HUES48 (cell line): ENCODE measurements around the gene ZBTB18.

Experiments used
- H3K27ac ChIP-seq: one replicate; pipeline ENCODE4 v1.7.0; 2013; ENCODE audit warnings: low read depth, low read length, inconsistent platforms
- H3K27me3 ChIP-seq: 2 replicates; pipeline ENCODE4 v1.6.1; 2013; ENCODE audit warnings: mild to moderate bottlenecking, low read length; ENCODE audit not compliant: control insufficient read depth, insufficient read depth
- H3K36me3 ChIP-seq: 2 replicates; pipeline ENCODE4 v1.6.1; 2013; ENCODE audit warnings: low read length; ENCODE audit not compliant: control insufficient read depth, insufficient read depth
- H3K4me1 ChIP-seq: 2 replicates; pipeline ENCODE4 v1.6.1; 2013; ENCODE audit warnings: mild to moderate bottlenecking, low read length; ENCODE audit not compliant: control insufficient read depth, insufficient read depth
- H3K4me3 ChIP-seq: 2 replicates; pipeline ENCODE4 v1.5.1; 2013; ENCODE audit warnings: mild to moderate bottlenecking, low read depth, low read length
- H3K9ac ChIP-seq: 2 replicates; pipeline ENCODE4 v1.6.1; 2013; ENCODE audit warnings: mild to moderate bottlenecking, low read depth, low read length, moderate library complexity
- H3K9me3 ChIP-seq: 2 replicates; pipeline ENCODE4 v1.6.1; 2013; ENCODE audit warnings: low read length; ENCODE audit not compliant: control insufficient read depth, insufficient read depth

ZBTB18 gene

GRCh38 chr1:244052016-244052727 lies 1.1 kb downstream of the ZBTB18 start:
- Histone ChIP-seq H3K4me1 (peaks cover 39% of the 10 kb centered on the region), H3K36me3 (peaks cover 25% of the 10 kb centered on the region), H3K9me3 (no peaks in the 10 kb centered on the region), H3K4me3 (peak overlapping the region; percentile 31; the same call in 1 of the 2 replicates), H3K9ac (no peak overlapping the region), H3K27me3 (peaks cover 13% of the 10 kb centered on the region), H3K27ac (no peak overlapping the region)

- no peak overlapping the region for H3K4me3 ChIP-seq
- peaks cover 25% of the 10 kb centered on the region for H3K36me3 ChIP-seq
- peaks cover 13% of the 10 kb centered on the region for H3K27me3 ChIP-seq
- H3K27ac ChIP-seq = no peak overlapping the region
- peaks cover 40% of the 10 kb centered on the region for H3K4me1 ChIP-seq
- H3K9ac ChIP-seq = no peak overlapping the region
- H3K9me3 ChIP-seq = no peaks in the 10 kb centered on the region
These were observed 1.7 kb downstream of the ZBTB18 start for GRCh38 chr1:244052728-244053312.

- Histone ChIP-seq H3K4me1 (peaks cover 40% of the 10 kb centered on the region), H3K36me3 (peaks cover 25% of the 10 kb centered on the region), H3K27me3 (peaks cover 13% of the 10 kb centered on the region), H3K9ac (no peak overlapping the region), H3K4me3 (no peak overlapping the region), H3K27ac (no peak overlapping the region), H3K9me3 (no peaks in the 10 kb centered on the region)
These were observed 2.7 kb downstream of the ZBTB18 start for GRCh38 chr1:244053831-244054230.

GRCh38 chr1:244054247-244054923 lies 3.3 kb downstream of the ZBTB18 start:
- H3K9ac ChIP-seq = no peak overlapping the region
- peaks cover 40% of the 10 kb centered on the region for H3K4me1 ChIP-seq
- H3K4me3 ChIP-seq = no peak overlapping the region

GRCh38 chr1:244054924-244055263 lies 3.8 kb downstream of the ZBTB18 start:
- Histone ChIP-seq H3K9me3 (no peaks in the 10 kb centered on the region), H3K27me3 (peaks cover 9% of the 10 kb centered on the region), H3K36me3 (peaks cover 25% of the 10 kb centered on the region), H3K4me1 (peaks cover 45% of the 10 kb centered on the region), H3K9ac (no peak overlapping the region), H3K27ac (no peak overlapping the region), H3K4me3 (no peak overlapping the region)

More at GRCh38 chr1:244054247-244054923, 3.3 kb downstream of the ZBTB18 start:
- no peak overlapping the region for H3K27ac ChIP-seq
- H3K36me3 ChIP-seq = peaks cover 25% of the 10 kb centered on the region
- H3K27me3 ChIP-seq = peaks cover 13% of the 10 kb centered on the region
- H3K9me3 ChIP-seq = no peaks in the 10 kb centered on the region

GRCh38 chr1:244056577-244056976 lies 5.5 kb downstream of the ZBTB18 start:
- H3K27ac ChIP-seq = no peak overlapping the region
- H3K9ac ChIP-seq = no peak overlapping the region
- H3K27me3 ChIP-seq = no peaks in the 10 kb centered on the region
- no peaks in the 10 kb centered on the region for H3K9me3 ChIP-seq
- H3K36me3 ChIP-seq = peaks cover 25% of the 10 kb centered on the region
- H3K4me1 ChIP-seq = peaks cover 32% of the 10 kb centered on the region
- no peak overlapping the region for H3K4me3 ChIP-seq

GRCh38 chr1:244057474-244058385 lies 6.6 kb downstream of the ZBTB18 start:
- no peak overlapping the region for H3K9ac ChIP-seq
- H3K27me3 ChIP-seq = no peaks in the 10 kb centered on the region
- H3K4me1 ChIP-seq = peaks cover 33% of the 10 kb centered on the region
- H3K27ac ChIP-seq = no peak overlapping the region
- no peaks in the 10 kb centered on the region for H3K9me3 ChIP-seq
- H3K4me3 ChIP-seq = no peak overlapping the region
- H3K36me3 ChIP-seq = peaks cover 25% of the 10 kb centered on the region

GRCh38 chr1:244060117-244060516 lies 9.0 kb downstream of the ZBTB18 start:
- Histone ChIP-seq H3K27ac (no peak overlapping the region), H3K4me3 (no peak overlapping the region)

GRCh38 chr1:244060686-244061085 lies 9.6 kb downstream of the ZBTB18 start:
- Histone ChIP-seq H3K4me3 (no peak overlapping the region), H3K27me3 (no peaks in the 10 kb centered on the region), H3K36me3 (0 out of 2 replicates have a peak, but pooled peaks cover 5% of the 10 kb centered on the region), H3K9ac (no peak overlapping the region), H3K9me3 (no peaks in the 10 kb centered on the region), H3K4me1 (peaks cover 32% of the 10 kb centered on the region), H3K27ac (no peak overlapping the region)

More at GRCh38 chr1:244060117-244060516, 9.0 kb downstream of the ZBTB18 start:
- H3K9me3 ChIP-seq = no peaks in the 10 kb centered on the region
- H3K4me1 ChIP-seq = peaks cover 32% of the 10 kb centered on the region
- no peaks in the 10 kb centered on the region for H3K27me3 ChIP-seq
- peaks cover 9% of the 10 kb centered on the region; the same call in 1 of the 2 replicates for H3K36me3 ChIP-seq
- H3K9ac ChIP-seq = no peak overlapping the region

- Histone ChIP-seq H3K27me3 (no peaks in the 10 kb centered on the region), H3K9me3 (no peaks in the 10 kb centered on the region), H3K36me3 (no peaks in the 10 kb centered on the region), H3K4me3 (no peak overlapping the region), H3K4me1 (peaks cover 26% of the 10 kb centered on the region), H3K9ac (no peak overlapping the region), H3K27ac (no peak overlapping the region)
These were observed 11.2 kb downstream of the ZBTB18 start for GRCh38 chr1:244062156-244062725.
